ENCODE results near the gene RTN4R.
A peak's percentile ranks its signal among the peaks of the same experiment; 100 is the strongest.

The RTN4R gene

GRCh38 chr22:20258584-20259326, 9.4 kb downstream of the RTN4R start:
- TF ChIP-seq CTCF (IDR thresholded peaks at IDR 0.05; ENCODE audit: extremely low read depth, insufficient read depth, missing control alignments), result peak; percentile 71
- in situ Hi-C loops (cut with MboI; ENCODE audit: low pct_unique_long_range_greater_than_20kb, low sequenced_read_pairs, unreplicated experiment), result no loop called here
- DNase-seq (ENCODE audit: low spot score), result no peak

- in situ Hi-C loops (cut with MboI; ENCODE audit: low pct_unique_long_range_greater_than_20kb, low sequenced_read_pairs, unreplicated experiment), result no loop called here
- no peak for TF ChIP-seq CTCF (IDR thresholded peaks at IDR 0.05; ENCODE audit: extremely low read depth, insufficient read depth, missing control alignments)
- no peak for DNase-seq (ENCODE audit: low spot score)
Observed at GRCh38 chr22:20258021-20258299, 10.2 kb downstream of the RTN4R start.

GRCh38 chr22:20257212-20258020, 10.7 kb downstream of the RTN4R start:
- no peak for TF ChIP-seq CTCF (IDR thresholded peaks at IDR 0.05; ENCODE audit: extremely low read depth, insufficient read depth, missing control alignments)
- no peak for DNase-seq (ENCODE audit: low spot score)
- in situ Hi-C loops (cut with MboI; ENCODE audit: low pct_unique_long_range_greater_than_20kb, low sequenced_read_pairs, unreplicated experiment), result no loop called here

- no peak for DNase-seq (ENCODE audit: low spot score)
- no peak for TF ChIP-seq CTCF (IDR thresholded peaks at IDR 0.05; ENCODE audit: extremely low read depth, insufficient read depth, missing control alignments)
- in situ Hi-C loops (cut with MboI; ENCODE audit: low pct_unique_long_range_greater_than_20kb, low sequenced_read_pairs, unreplicated experiment), result no loop called here
Observed at GRCh38 chr22:20256551-20257211, 11.4 kb downstream of the RTN4R start.

- in situ Hi-C loops (cut with MboI; ENCODE audit: low pct_unique_long_range_greater_than_20kb, low sequenced_read_pairs, unreplicated experiment), result no loop called here
- TF ChIP-seq CTCF (IDR thresholded peaks at IDR 0.05; ENCODE audit: extremely low read depth, insufficient read depth, missing control alignments), result no peak
- no peak for DNase-seq (ENCODE audit: low spot score)
Observed at GRCh38 chr22:20256027-20256426, 12.1 kb downstream of the RTN4R start.

- no peak for TF ChIP-seq CTCF (IDR thresholded peaks at IDR 0.05; ENCODE audit: extremely low read depth, insufficient read depth, missing control alignments)
- no peak for DNase-seq (ENCODE audit: low spot score)
- in situ Hi-C loops (cut with MboI; ENCODE audit: low pct_unique_long_range_greater_than_20kb, low sequenced_read_pairs, unreplicated experiment), result no loop called here
Observed at GRCh38 chr22:20254975-20255946, 12.9 kb downstream of the RTN4R start.

Data from GM13977 (cell line).